ENCODE data around the gene EEF2K. TPM values are rescaled to one million over a fixed set of nuclear protein-coding genes. Genes with fewer than 3 reads are reported as not detected.

Gene EEF2K
- total RNA-seq, 4 donors from 2014 or later = 22.2 to 223 (median 50.1) TPM

- no peaks in the 10 kb centered on the region for H3K27me3 ChIP-seq
- TF ChIP-seq EP300 (IDR thresholded peaks at IDR 0.05; ENCODE audit: low read depth) = peak; percentile 54
- peak; percentile 3 to 66 (median 52) for TF ChIP-seq POLR2AphosphoS5 (IDR thresholded peaks at IDR 0.05)
- no peak for TF ChIP-seq CTCF (IDR thresholded peaks at IDR 0.05)
- peak; percentile 94 for DNase-seq
- peaks cover 0 to 16% (median 0%) of the 10 kb centered on the region in 4 donors for H3K36me3 ChIP-seq
- H3K27ac ChIP-seq = peak overlapping the region; percentile 83 to 91 (median 86)
- in situ Hi-C loops (cut with MboI; ENCODE audit: low pct_ligation_motif_present in 1 of 4, low pct_unique_long_range_greater_than_20kb in 1 of 4, low sequenced_read_pairs in 3 of 4) = no loop called here
- 45% methylated on average over 14 of the region's 14 CpGs; no CpG with 5 or more reads in 1 of the 2 donors for WGBS, 2 donors (ENCODE audit: low coverage in 1 of 2)
- no peaks in the 10 kb centered on the region for H3K9me3 ChIP-seq
- H3K4me3 ChIP-seq = no peak overlapping the region
- intact Hi-C loops (cut with DNase I; ENCODE audit: low total_unique reads) = no loop called here
- peaks cover 3 to 50% (median 26%) of the 10 kb centered on the region in 4 donors for H3K4me1 ChIP-seq
Measured at GRCh38 chr16:22232277-22233036, 26.4 kb downstream of the EEF2K start.

GRCh38 chr16:22233037-22233372 lies 26.9 kb downstream of the EEF2K start:
- Histone ChIP-seq H3K4me3 (no peak overlapping the region), H3K27ac (peak overlapping the region; percentile 83 to 91 (median 86)), H3K36me3 (peaks cover 0 to 16% (median 0%) of the 10 kb centered on the region in 4 donors), H3K4me1 (peaks cover 3 to 50% (median 26%) of the 10 kb centered on the region in 4 donors), H3K27me3 (no peaks in the 10 kb centered on the region), H3K9me3 (no peaks in the 10 kb centered on the region)
- in situ Hi-C loops (cut with MboI; ENCODE audit: low pct_ligation_motif_present in 1 of 4, low pct_unique_long_range_greater_than_20kb in 1 of 4, low sequenced_read_pairs in 3 of 4) = no loop called here
- intact Hi-C loops (cut with DNase I; ENCODE audit: low total_unique reads) = no loop called here
- TF ChIP-seq EP300 (IDR thresholded peaks at IDR 0.05; ENCODE audit: low read depth) (no peak), CTCF (IDR thresholded peaks at IDR 0.05) (no peak), POLR2A (IDR thresholded peaks at IDR 0.05) (no peak), POLR2AphosphoS5 (IDR thresholded peaks at IDR 0.05) (no peak)
- no peak for DNase-seq
- WGBS, 2 donors (ENCODE audit: low coverage in 1 of 2) = 38 to 50% methylated on average over 2 to 6 of the region's 6 CpGs

DNA sequence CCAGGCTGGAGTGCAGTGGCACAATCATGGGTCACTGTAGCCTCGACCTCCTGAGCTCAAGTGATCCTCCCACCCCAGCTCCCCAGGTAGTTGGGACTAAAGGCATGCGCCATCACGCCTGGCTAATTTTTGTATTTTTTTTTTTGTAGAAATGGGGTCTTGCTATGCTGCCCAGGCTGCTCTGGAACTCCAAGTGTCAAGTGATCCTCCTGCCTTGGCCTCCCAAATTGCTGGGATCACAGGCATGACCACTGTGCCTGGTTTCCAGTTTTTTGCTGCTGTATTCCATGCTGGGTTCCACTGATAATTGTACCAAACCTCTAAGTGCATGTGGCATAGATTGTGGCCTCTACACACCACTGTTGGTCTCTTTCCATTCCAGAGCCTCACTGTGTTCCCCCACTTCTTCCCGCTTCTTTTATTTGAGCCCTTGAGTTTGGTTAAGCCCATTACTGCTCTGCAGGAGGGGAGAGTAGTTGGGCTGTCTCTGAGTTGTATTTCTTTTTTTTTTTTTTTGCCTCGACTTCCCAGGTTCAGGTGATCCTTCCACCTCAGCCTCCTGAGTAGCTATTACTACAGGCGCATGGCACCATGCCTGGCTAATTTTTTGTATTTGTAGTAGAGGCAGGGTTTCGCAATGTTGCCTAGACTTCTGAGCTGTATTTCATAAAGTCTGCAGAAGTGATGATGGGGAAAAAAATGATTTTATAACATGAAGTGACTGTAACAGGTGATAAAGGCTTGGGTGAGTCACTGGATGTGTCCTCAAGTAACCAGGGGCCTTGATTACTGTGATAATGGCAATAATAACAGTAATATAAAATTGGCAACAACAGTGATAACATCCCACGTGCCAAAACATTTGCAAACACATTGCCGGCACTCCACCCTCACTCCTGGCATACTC lies 30.0 kb downstream of the EEF2K start:
- H3K27ac ChIP-seq = peak overlapping the region; percentile 55 to 67 (median 61)
- TF ChIP-seq POLR2AphosphoS5 (IDR thresholded peaks at IDR 0.05) = peak in 1 of 3 donors; percentile 67
- no peak for TF ChIP-seq POLR2A (IDR thresholded peaks at IDR 0.05)
- no peak for TF ChIP-seq EP300 (IDR thresholded peaks at IDR 0.05; ENCODE audit: low read depth)
- no peak for TF ChIP-seq CTCF (IDR thresholded peaks at IDR 0.05)
- no peak overlapping the region for H3K4me3 ChIP-seq
- 50 to 59% methylated on average over 8 to 9 of the region's 9 CpGs for WGBS, 2 donors (ENCODE audit: low coverage in 1 of 2)
- intact Hi-C loops (cut with DNase I; ENCODE audit: low total_unique reads) (no loop called here), in situ Hi-C loops (cut with MboI; ENCODE audit: low pct_ligation_motif_present in 1 of 4, low pct_unique_long_range_greater_than_20kb in 1 of 4, low sequenced_read_pairs in 3 of 4) (no loop called here)
- peak; percentile 48 for DNase-seq
- H3K9me3 ChIP-seq = no peaks in the 10 kb centered on the region
- H3K36me3 ChIP-seq = peaks cover 0 to under 1% (median 0%) of the 10 kb centered on the region in 4 donors
- H3K27me3 ChIP-seq = no peaks in the 10 kb centered on the region
- peaks cover 7 to 75% (median 41%) of the 10 kb centered on the region in 4 donors for H3K4me1 ChIP-seq
